Thyroid gland (tissue), 4 donors: Measurements from ENCODE around the gene MCAT. TPM values are rescaled to one million over a fixed set of nuclear protein-coding genes. Genes with fewer than 3 reads are reported as not detected.

Source experiments
- DNase-seq, 2 donors: peaks; one replicate each; pipeline ENCODE4 v3.0.0-alpha.2; 2019
- H3K27ac ChIP-seq, 3 donors: fragments of 200-600 bp; sonication (generic); 1 replicate in 2 of 3; 2 replicates in 1 of 3; pipeline ENCODE4 v1.5.1; 2016 to 2019; ENCODE audit warnings: mild to moderate bottlenecking in 1 of 3, moderate library complexity in 1 of 3
- H3K27me3 ChIP-seq: fragments of 200-600 bp; sonication (generic); one replicate; pipeline ENCODE4 v1.5.1; 2019
- H3K36me3 ChIP-seq, 2 donors: fragments of 200-600 bp; sonication (generic); one replicate each; pipeline ENCODE4 v1.5.1; 2016 to 2019
- H3K4me1 ChIP-seq, 2 donors: fragments of 200-600 bp; sonication (generic); one replicate each; pipeline ENCODE4 v1.5.1; 2017 to 2019
- H3K4me3 ChIP-seq, 3 donors: fragments of 200-600 bp; sonication (generic); replicated peaks in 1 of 3; 1 replicate in 2 of 3; 2 replicates in 1 of 3; pipeline ENCODE4 v1.5.1; 2016; ENCODE audit warnings: mild to moderate bottlenecking in 1 of 3
- H3K9me3 ChIP-seq: fragments of 200-600 bp; sonication (generic); one replicate; pipeline ENCODE4 v1.5.1; 2017
- CTCF ChIP-seq, 6 experiments: fragments of 200-600 bp in 3 of 6; fragments of 450-650 bp in 3 of 6; sonication (generic) in 3 of 6; IDR thresholded peaks; one replicate each; pipeline ENCODE4 v1.5.1; 2016 to 2019; ENCODE audit warnings: antibody characterized with exemption in 6 of 6, mild to moderate bottlenecking in 2 of 6, inconsistent platforms in 1 of 6, moderate library complexity in 1 of 6
- POLR2A ChIP-seq, 2 donors: fragments of 450-650 bp; IDR thresholded peaks; one replicate each; pipeline ENCODE4 v1.6.1; 2017; ENCODE audit warnings: antibody characterized with exemption in 2 of 2, mild to moderate bottlenecking in 2 of 2, moderate library complexity in 1 of 2
- WGBS, 2 donors: methylation state at CpG; one replicate each; pipeline ENCODE4 v1.1.5; 2017; 5-methylcytosine and 5-hydroxymethylcytosine counted together
- intact Hi-C: fragments of 100-400 bp; cut with DNase I; formaldehyde crosslinking; loops from one replicate; pipeline ENCODE4 v1.15.1; 2023
- total RNA-seq, 4 donors: library from RNA; depleted of rRNA; stranded (reverse); fragments of >200 nt; gene quantifications; one replicate each; pipeline ENCODE4 v1.2.3, GENCODE V29; 2016

Gene MCAT
- total RNA-seq, 4 donors from 2014 or later, result 28.4 to 48.5 (median 38.3) TPM

GRCh38 chr22:43158778-43159483, 15.7 kb upstream of the MCAT start:
- H3K4me1 ChIP-seq, result peaks cover 3 to 11% of the 10 kb centered on the region in 2 donors
- WGBS, 2 donors, result 85 to 88% methylated on average over 17 to 23 of the region's 24 CpGs
- DNase-seq, result no peak
- no peaks in the 10 kb centered on the region for H3K36me3 ChIP-seq
- H3K9me3 ChIP-seq, result no peaks in the 10 kb centered on the region
- no peaks in the 10 kb centered on the region for H3K27me3 ChIP-seq
- intact Hi-C loops, result no loop called here
- no peak overlapping the region for H3K27ac ChIP-seq
- no peak for TF ChIP-seq CTCF (IDR thresholded peaks at IDR 0.05)
- TF ChIP-seq POLR2A (IDR thresholded peaks at IDR 0.05), result no peak
- no peak overlapping the region for H3K4me3 ChIP-seq

DNA sequence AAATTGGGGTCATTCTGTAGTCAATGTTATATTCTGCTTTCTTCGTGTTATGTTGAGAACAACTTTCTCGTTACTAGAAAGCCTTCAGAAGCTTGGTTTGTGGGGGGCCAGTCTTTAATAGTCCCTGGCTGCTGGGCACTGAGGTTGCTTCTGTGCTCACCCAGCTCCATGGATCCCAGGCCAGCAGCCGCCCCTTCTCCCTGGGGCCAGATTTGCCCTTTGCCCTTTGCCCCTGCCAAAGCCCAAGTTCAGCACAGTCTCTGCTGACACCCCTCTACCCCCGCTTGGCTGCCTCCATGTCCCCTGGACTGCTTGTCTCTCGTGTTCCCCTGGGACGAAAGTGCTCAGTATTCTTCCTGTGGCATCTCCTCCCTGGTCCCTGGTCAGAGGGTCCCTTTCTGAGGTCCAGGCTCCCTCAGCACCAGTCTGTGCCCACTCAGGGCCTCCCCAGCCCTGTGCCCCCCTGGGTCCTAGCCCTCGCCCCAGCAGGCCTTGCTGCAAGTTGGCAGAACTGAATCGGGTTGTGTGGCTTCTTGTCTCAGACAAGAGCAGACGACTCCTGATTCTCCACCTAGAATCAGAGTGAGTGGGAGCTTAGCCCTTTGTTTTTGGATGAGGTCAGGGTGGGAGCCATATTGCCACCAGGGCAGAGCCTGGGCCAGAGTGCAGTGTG, 14.8 kb upstream of the MCAT start:
- DNase-seq, result no peak
- Histone ChIP-seq H3K4me3 (no peak overlapping the region), H3K4me1 (peaks cover 0 to 2% of the 10 kb centered on the region in 2 donors), H3K27ac (no peak overlapping the region), H3K9me3 (no peaks in the 10 kb centered on the region), H3K36me3 (no peaks in the 10 kb centered on the region), H3K27me3 (no peaks in the 10 kb centered on the region)
- intact Hi-C loops, result no loop called here
- WGBS, 2 donors, result 90 to 92% methylated on average over 9 of the region's 9 CpGs
- TF ChIP-seq POLR2A (IDR thresholded peaks at IDR 0.05), result no peak
- TF ChIP-seq CTCF (IDR thresholded peaks at IDR 0.05), result no peak

GRCh38 chr22:43156413-43156812, 13.2 kb upstream of the MCAT start:
- 90 to 92% methylated on average over 12 of the region's 12 CpGs for WGBS, 2 donors

GRCh38 chr22:43155789-43156188, 12.6 kb upstream of the MCAT start:
- TF ChIP-seq CTCF (IDR thresholded peaks at IDR 0.05) (no peak), POLR2A (IDR thresholded peaks at IDR 0.05) (no peak)
- 88 to 92% methylated on average over 4 to 5 of the region's 5 CpGs for WGBS, 2 donors
- H3K4me1 ChIP-seq, result peaks cover 15 to 19% of the 10 kb centered on the region in 2 donors
- no peaks in the 10 kb centered on the region for H3K36me3 ChIP-seq
- DNase-seq, result no peak
- no peak overlapping the region for H3K4me3 ChIP-seq
- no peaks in the 10 kb centered on the region for H3K27me3 ChIP-seq
- H3K9me3 ChIP-seq, result no peaks in the 10 kb centered on the region
- intact Hi-C loops, result no loop called here
- no peak overlapping the region for H3K27ac ChIP-seq

More at GRCh38 chr22:43156413-43156812, 13.2 kb upstream of the MCAT start:
- H3K36me3 ChIP-seq, result no peaks in the 10 kb centered on the region
- H3K4me1 ChIP-seq, result peaks cover 12 to 15% of the 10 kb centered on the region in 2 donors
- H3K9me3 ChIP-seq, result no peaks in the 10 kb centered on the region
- TF ChIP-seq CTCF (IDR thresholded peaks at IDR 0.05) (no peak), POLR2A (IDR thresholded peaks at IDR 0.05) (no peak)
- DNase-seq, result no peak
- no peak overlapping the region for H3K4me3 ChIP-seq
- H3K27me3 ChIP-seq, result no peaks in the 10 kb centered on the region
- intact Hi-C loops, result no loop called here
- H3K27ac ChIP-seq, result no peak overlapping the region

DNA sequence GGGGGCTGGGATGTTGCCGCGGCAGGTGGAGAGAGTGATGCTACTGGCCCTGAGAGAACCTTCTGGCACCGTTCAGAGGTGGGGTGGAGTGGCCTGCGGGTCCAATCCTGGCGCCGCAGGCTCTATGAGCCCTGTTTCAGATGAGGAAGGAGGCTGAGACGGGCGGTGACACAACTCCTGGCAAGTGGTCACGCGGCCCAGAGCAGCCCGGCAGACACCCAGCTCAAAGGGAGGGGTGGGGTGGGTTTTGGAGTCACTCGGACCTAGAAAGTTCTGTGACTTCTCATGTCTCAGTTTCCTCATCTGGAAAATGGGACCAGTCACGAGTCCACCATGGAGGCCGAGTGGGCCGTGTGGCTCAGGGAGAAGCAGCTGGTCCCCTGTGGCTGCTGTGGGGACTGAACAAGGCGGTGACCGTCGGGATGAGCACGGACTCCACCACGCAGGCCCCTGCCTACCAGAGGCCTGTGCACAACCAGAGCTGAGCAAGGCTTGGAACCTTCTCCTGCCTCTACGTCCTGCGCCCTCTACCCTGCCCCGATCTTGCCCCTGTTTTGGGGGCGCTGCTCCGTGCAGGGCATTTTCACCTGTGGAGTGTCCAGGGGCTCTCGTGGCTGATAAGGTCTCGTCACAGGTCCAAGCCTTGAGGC, 11.8 kb upstream of the MCAT start:
- peaks cover 16 to 21% of the 10 kb centered on the region in 2 donors for H3K4me1 ChIP-seq
- no peak overlapping the region for H3K4me3 ChIP-seq
- no peak for TF ChIP-seq CTCF (IDR thresholded peaks at IDR 0.05)
- no peaks in the 10 kb centered on the region for H3K27me3 ChIP-seq
- H3K27ac ChIP-seq, result no peak overlapping the region
- no peak for DNase-seq
- WGBS, 2 donors, result 83 to 90% methylated on average over 21 to 25 of the region's 27 CpGs
- no peaks in the 10 kb centered on the region for H3K9me3 ChIP-seq
- H3K36me3 ChIP-seq, result no peaks in the 10 kb centered on the region
- intact Hi-C loops, result no loop called here
